GM23248 (cell line): ENCODE measurements around the gene ZBTB22. TPM values are rescaled to one million over a fixed set of nuclear protein-coding genes. Genes with fewer than 3 reads are reported as not detected.

Experiments used
- DNase-seq: peaks from one replicate; pipeline ENCODE4 v3.0.0-alpha.2; 2015
- H2AFZ ChIP-seq: fragments of 200-600 bp; sonication (generic); 2 replicates; pipeline ENCODE4 v1.6.1; 2016; ENCODE audit warnings: antibody characterized with exemption
- H3F3A ChIP-seq: fragments of 200-600 bp; sonication (generic); 2 replicates; pipeline ENCODE4 v1.6.1; 2016; ENCODE audit warnings: mild to moderate bottlenecking, antibody characterized with exemption, mixed run types; ENCODE audit not compliant: insufficient read depth
- H3K27ac ChIP-seq: fragments of 200-600 bp; sonication (generic); 2 replicates; pipeline ENCODE4 v1.5.1; 2016; ENCODE audit warnings: mild to moderate bottlenecking
- H3K27me3 ChIP-seq: fragments of 200-600 bp; sonication (generic); replicated peaks from 2 replicates; pipeline ENCODE4 v1.6.1; 2016; ENCODE audit warnings: mild to moderate bottlenecking; ENCODE audit not compliant: insufficient read depth
- H3K36me3 ChIP-seq: fragments of 200-600 bp; sonication (generic); 2 replicates; pipeline ENCODE4 v1.6.1; 2016; ENCODE audit warnings: low read depth, mild to moderate bottlenecking
- H3K4me1 ChIP-seq: fragments of 200-600 bp; sonication (generic); 2 replicates; pipeline ENCODE4 v1.6.1; 2016; ENCODE audit warnings: mild to moderate bottlenecking; ENCODE audit not compliant: insufficient read depth
- H3K4me2 ChIP-seq: fragments of 200-600 bp; sonication (generic); one replicate; pipeline ENCODE4 v1.6.1; 2016; ENCODE audit warnings: mild to moderate bottlenecking; ENCODE audit not compliant: unreplicated experiment
- H3K4me3 ChIP-seq: fragments of 200-600 bp; sonication (generic); 2 replicates; pipeline ENCODE4 v1.5.1; 2016; ENCODE audit warnings: mild to moderate bottlenecking
- H3K79me2 ChIP-seq: fragments of 200-600 bp; sonication (generic); 2 replicates; pipeline ENCODE4 v1.6.1; 2016; ENCODE audit warnings: mild to moderate bottlenecking; ENCODE audit not compliant: insufficient read depth
- H3K9ac ChIP-seq: fragments of 200-600 bp; sonication (generic); 2 replicates; pipeline ENCODE4 v1.6.1; 2016; ENCODE audit warnings: mild to moderate bottlenecking
- H3K9me2 ChIP-seq: fragments of 200-600 bp; sonication (generic); 2 replicates; pipeline ENCODE4 v1.6.1; 2016; ENCODE audit warnings: mixed run types, mild to moderate bottlenecking, moderate library complexity; ENCODE audit not compliant: insufficient read depth
- H3K9me3 ChIP-seq: fragments of 200-600 bp; sonication (generic); one replicate; pipeline ENCODE4 v1.6.1; 2017; ENCODE audit warnings: low read depth
- H4K20me1 ChIP-seq: fragments of 200-600 bp; sonication (generic); 2 replicates; pipeline ENCODE4 v1.6.0; 2016; ENCODE audit not compliant: insufficient read depth
- EZH2 ChIP-seq: fragments of 200-600 bp; sonication (generic); IDR thresholded peaks from 2 replicates; pipeline ENCODE4 v1.6.1; 2018; ENCODE audit warnings: antibody characterized with exemption, mild to moderate bottlenecking; ENCODE audit not compliant: insufficient read depth, poor library complexity, severe bottlenecking
- EZH2phosphoT487 ChIP-seq: fragments of 200-600 bp; sonication (generic); IDR thresholded peaks from 2 replicates; pipeline ENCODE4 v1.6.1; 2018; ENCODE audit warnings: antibody characterized with exemption, moderate library complexity, mild to moderate bottlenecking, low read depth; ENCODE audit not compliant: insufficient read depth
- WGBS, 2 experiments: methylation state at CpG; one replicate each; pipeline ENCODE4 v1.1.6; 2015 to 2017; ENCODE audit warnings: low lambda C conversion rate in 2 of 2, low coverage in 1 of 2; ENCODE audit errors: missing lambda C conversion rate in 2 of 2; 5-methylcytosine and 5-hydroxymethylcytosine counted together
- in situ Hi-C: fragments of 300-500 bp; cut with MboI; formaldehyde crosslinking; loops from 2 replicates; pipeline ENCODE4 v1.15.0; 2020
- polyA plus RNA-seq: library from polyadenylated mRNA; unstranded; fragments of >200 nt; fragmentation: Nextera tagmentation; extraction: Ambion mirVana; gene quantifications from 2 replicates; pipeline ENCODE4 v1.2.1, GENCODE V29; 2016
- total RNA-seq: library from RNA; depleted of rRNA; stranded (reverse); fragments of >200 nt; shearing (Covaris generic); gene quantifications from 2 replicates; pipeline ENCODE4 v1.2.3, GENCODE V29; 2014

The ZBTB22 gene
- total and polyA plus RNA-seq, 2 experiments from 2014 or later, result 9.8 to 18.3 TPM

- Histone ChIP-seq H3K9ac (peak overlapping the region; percentile 88), H3K4me1 (peaks cover 39% of the 10 kb centered on the region), H3K27me3 (no peaks in the 10 kb centered on the region), H3F3A (peaks cover 57% of the 10 kb centered on the region), H2AFZ (no peak overlapping the region), H3K4me2 (peak overlapping the region; percentile 98), H3K27ac (peak overlapping the region; percentile 81), H3K79me2 (peaks cover 65% of the 10 kb centered on the region), H3K9me2 (no peaks in the 10 kb centered on the region), H3K9me3 (no peaks in the 10 kb centered on the region), H3K4me3 (peak overlapping the region; percentile 79), H4K20me1 (peaks cover 4% of the 10 kb centered on the region; the same call in 1 of the 2 replicates), H3K36me3 (peaks cover 40% of the 10 kb centered on the region)
- in situ Hi-C loops, result no loop called here
- WGBS, 2 experiments, result 55 to 61% methylated on average over 14 of the region's 14 CpGs
- no peak for DNase-seq
- no peak for TF ChIP-seq EZH2
- TF ChIP-seq EZH2phosphoT487, result no peak
Measured at GRCh38 chr6:33273924-33274902, 43.3 kb downstream of the ZBTB22 start.

GRCh38 chr6:33273129-33273923 is 44.2 kb downstream of the ZBTB22 start:
- 60 to 64% methylated on average over 11 of the region's 11 CpGs for WGBS, 2 experiments
- no peaks in the 10 kb centered on the region for H3K9me3 ChIP-seq
- DNase-seq, result no peak
- no peak overlapping the region for H2AFZ ChIP-seq
- in situ Hi-C loops, result no loop called here
- H3F3A ChIP-seq, result peaks cover 57% of the 10 kb centered on the region
- H3K36me3 ChIP-seq, result peaks cover 40% of the 10 kb centered on the region
- peaks cover 4% of the 10 kb centered on the region; the same call in 1 of the 2 replicates for H4K20me1 ChIP-seq
- peak overlapping the region; percentile 88 for H3K9ac ChIP-seq
- no peaks in the 10 kb centered on the region for H3K9me2 ChIP-seq
- no peaks in the 10 kb centered on the region for H3K27me3 ChIP-seq
- TF ChIP-seq EZH2phosphoT487 (no peak), EZH2 (no peak)
- peak overlapping the region; percentile 81 for H3K27ac ChIP-seq
- H3K4me2 ChIP-seq, result peak overlapping the region; percentile 98
- peaks cover 39% of the 10 kb centered on the region for H3K4me1 ChIP-seq
- peaks cover 73% of the 10 kb centered on the region for H3K79me2 ChIP-seq
- peak overlapping the region; percentile 79 for H3K4me3 ChIP-seq

GRCh38 chr6:33272275-33273128 is 45.0 kb downstream of the ZBTB22 start:
- WGBS, 2 experiments, result 8 to 13% methylated on average over 22 of the region's 22 CpGs
- Histone ChIP-seq H3K4me2 (peak overlapping the region; percentile 98), H3K79me2 (peaks cover 73% of the 10 kb centered on the region), H3K4me3 (peak overlapping the region; percentile 79), H2AFZ (peak overlapping the region; percentile 86; the same call in 1 of the 2 replicates), H3K9ac (peak overlapping the region; percentile 88), H4K20me1 (peaks cover 4% of the 10 kb centered on the region; the same call in 1 of the 2 replicates), H3K27ac (peak overlapping the region; percentile 81), H3F3A (peaks cover 49% of the 10 kb centered on the region), H3K9me2 (no peaks in the 10 kb centered on the region), H3K4me1 (peaks cover 39% of the 10 kb centered on the region), H3K27me3 (no peaks in the 10 kb centered on the region), H3K36me3 (peaks cover 45% of the 10 kb centered on the region), H3K9me3 (no peaks in the 10 kb centered on the region)
- TF ChIP-seq EZH2phosphoT487 (no peak), EZH2 (no peak)
- in situ Hi-C loops, result no loop called here
- no peak for DNase-seq
